ENCODE data around the gene PAX9.

Gene PAX9

GRCh38 chr14:36720657-36721056 lies 59.0 kb downstream of the PAX9 start:
- ATAC-seq: no peak

GRCh38 chr14:36721877-36722276 lies 60.2 kb downstream of the PAX9 start:
- no peak for ATAC-seq
- no peak for TF ChIP-seq SNAI2 (CRISPR knock-in tag; IDR thresholded peaks at IDR 0.05)
- TF ChIP-seq TSHZ2 (CRISPR knock-in tag; IDR thresholded peaks at IDR 0.05): no peak
- no peak for TF ChIP-seq TOX (CRISPR knock-in tag; IDR thresholded peaks at IDR 0.05; ENCODE audit: borderline replicate concordance)
- no peak for TF ChIP-seq PATZ1 (CRISPR knock-in tag; IDR thresholded peaks at IDR 0.05; ENCODE audit: borderline replicate concordance)
- TF ChIP-seq ZNF70 (CRISPR knock-in tag; IDR thresholded peaks at IDR 0.05): no peak
- TF ChIP-seq ZFP30 (CRISPR knock-in tag; IDR thresholded peaks at IDR 0.05): no peak
- TF ChIP-seq BACH2 (CRISPR knock-in tag; IDR thresholded peaks at IDR 0.05; ENCODE audit: borderline replicate concordance): no peak
- TF ChIP-seq GLIS3 (CRISPR knock-in tag; IDR thresholded peaks at IDR 0.05): no peak
- no peak for TF ChIP-seq OSR1 (CRISPR knock-in tag; IDR thresholded peaks at IDR 0.05)
- no peak for TF ChIP-seq POU6F1 (CRISPR knock-in tag; IDR thresholded peaks at IDR 0.05; ENCODE audit: borderline replicate concordance, low read depth)
- TF ChIP-seq ESRRG (CRISPR knock-in tag; IDR thresholded peaks at IDR 0.05): no peak
- TF ChIP-seq ZC3H10 (CRISPR knock-in tag; IDR thresholded peaks at IDR 0.05): no peak
- TF ChIP-seq CSRNP3 (CRISPR knock-in tag; IDR thresholded peaks at IDR 0.05): no peak
- TF ChIP-seq ISL1 (CRISPR knock-in tag; IDR thresholded peaks at IDR 0.05): no peak
- no peak for TF ChIP-seq ZFP3 (CRISPR knock-in tag; IDR thresholded peaks at IDR 0.05)
- no peak for TF ChIP-seq ARNTL (CRISPR knock-in tag; IDR thresholded peaks at IDR 0.05; ENCODE audit: borderline replicate concordance, low read depth)
- TF ChIP-seq CREB5 (CRISPR knock-in tag; IDR thresholded peaks at IDR 0.05; ENCODE audit: low read depth): no peak
- no peak for TF ChIP-seq TCF4 (CRISPR knock-in tag; IDR thresholded peaks at IDR 0.05; ENCODE audit: borderline replicate concordance)
- TF ChIP-seq ZNF565 (CRISPR knock-in tag; conservative IDR thresholded peaks at IDR 0.05; ENCODE audit: low read depth): no peak

More at GRCh38 chr14:36720657-36721056, 59.0 kb downstream of the PAX9 start:
- TF ChIP-seq ARNTL (CRISPR knock-in tag; IDR thresholded peaks at IDR 0.05; ENCODE audit: borderline replicate concordance, low read depth): no peak
- no peak for TF ChIP-seq CSRNP3 (CRISPR knock-in tag; IDR thresholded peaks at IDR 0.05)
- TF ChIP-seq CSDC2 (CRISPR knock-in tag; IDR thresholded peaks at IDR 0.05): no peak
- no peak for TF ChIP-seq RARB (CRISPR knock-in tag; IDR thresholded peaks at IDR 0.05)
- TF ChIP-seq GLIS3 (CRISPR knock-in tag; IDR thresholded peaks at IDR 0.05): no peak
- no peak for TF ChIP-seq BACH2 (CRISPR knock-in tag; IDR thresholded peaks at IDR 0.05; ENCODE audit: borderline replicate concordance)
- TF ChIP-seq TCF4 (CRISPR knock-in tag; IDR thresholded peaks at IDR 0.05; ENCODE audit: borderline replicate concordance): no peak
- no peak for TF ChIP-seq ZC3H10 (CRISPR knock-in tag; IDR thresholded peaks at IDR 0.05)
- no peak for TF ChIP-seq POU6F1 (CRISPR knock-in tag; IDR thresholded peaks at IDR 0.05; ENCODE audit: borderline replicate concordance, low read depth)
- no peak for TF ChIP-seq SNAI2 (CRISPR knock-in tag; IDR thresholded peaks at IDR 0.05)
- TF ChIP-seq ZNF565 (CRISPR knock-in tag; conservative IDR thresholded peaks at IDR 0.05; ENCODE audit: low read depth): no peak

Measured in SK-N-SH treated with all-trans-retinoic acid at 6 μM for 48 hours (cell line).